AG04449 (cell line): ENCODE measurements around the gene THADA.
"Not testable (repeated sequence)": the region's sequence is repeated elsewhere in the genome, so short reads cannot be mapped to it uniquely, and the experiment has no call there.

ENCODE experiments used
- CTCF ChIA-PET: fragments of 350-600 bp; formaldehyde crosslinking; extraction: SDS; loops from one replicate; lab custom pipeline; 2021; ENCODE audit warnings: antibody characterized with exemption; lab: Yijun Ruan, JAX
- POLR2A ChIA-PET: fragments of 400-600, 350-600 bp; formaldehyde crosslinking; extraction: SDS; loops from one replicate; lab custom pipeline; 2020; ENCODE audit warnings: antibody characterized with exemption, inconsistent platforms; lab: Yijun Ruan, JAX
- DNase-seq: peaks from one replicate; pipeline ENCODE4 v3.0.0-alpha.2; 2010; ENCODE audit warnings: low read depth, low spot score
- H3K4me3 ChIP-seq: 2 replicates; pipeline ENCODE4 v1.5.1; 2011; ENCODE audit warnings: low read depth, mild to moderate bottlenecking, control low read depth, low read length
- TF ChIP-seq, protein P1 (sequence below): IDR thresholded peaks from one replicate; pipeline ENCODE4 v1.5.1; 2011; ENCODE audit warnings: mild to moderate bottlenecking, moderate library complexity, low read length, control low read depth, inconsistent platforms; ENCODE audit not compliant: insufficient read depth; ENCODE audit errors: missing control alignments

Gene THADA

GRCh38 chr2:43298500-43298899, 297.3 kb downstream of the THADA start:
- POLR2A ChIA-PET, result no interaction called here
- no peak overlapping the region for H3K4me3 ChIP-seq
- CTCF ChIA-PET, result no interaction called here
- no peak for DNase-seq
- TF ChIP-seq, protein P1, sequence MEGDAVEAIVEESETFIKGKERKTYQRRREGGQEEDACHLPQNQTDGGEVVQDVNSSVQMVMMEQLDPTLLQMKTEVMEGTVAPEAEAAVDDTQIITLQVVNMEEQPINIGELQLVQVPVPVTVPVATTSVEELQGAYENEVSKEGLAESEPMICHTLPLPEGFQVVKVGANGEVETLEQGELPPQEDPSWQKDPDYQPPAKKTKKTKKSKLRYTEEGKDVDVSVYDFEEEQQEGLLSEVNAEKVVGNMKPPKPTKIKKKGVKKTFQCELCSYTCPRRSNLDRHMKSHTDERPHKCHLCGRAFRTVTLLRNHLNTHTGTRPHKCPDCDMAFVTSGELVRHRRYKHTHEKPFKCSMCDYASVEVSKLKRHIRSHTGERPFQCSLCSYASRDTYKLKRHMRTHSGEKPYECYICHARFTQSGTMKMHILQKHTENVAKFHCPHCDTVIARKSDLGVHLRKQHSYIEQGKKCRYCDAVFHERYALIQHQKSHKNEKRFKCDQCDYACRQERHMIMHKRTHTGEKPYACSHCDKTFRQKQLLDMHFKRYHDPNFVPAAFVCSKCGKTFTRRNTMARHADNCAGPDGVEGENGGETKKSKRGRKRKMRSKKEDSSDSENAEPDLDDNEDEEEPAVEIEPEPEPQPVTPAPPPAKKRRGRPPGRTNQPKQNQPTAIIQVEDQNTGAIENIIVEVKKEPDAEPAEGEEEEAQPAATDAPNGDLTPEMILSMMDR, result no peak

DNA sequence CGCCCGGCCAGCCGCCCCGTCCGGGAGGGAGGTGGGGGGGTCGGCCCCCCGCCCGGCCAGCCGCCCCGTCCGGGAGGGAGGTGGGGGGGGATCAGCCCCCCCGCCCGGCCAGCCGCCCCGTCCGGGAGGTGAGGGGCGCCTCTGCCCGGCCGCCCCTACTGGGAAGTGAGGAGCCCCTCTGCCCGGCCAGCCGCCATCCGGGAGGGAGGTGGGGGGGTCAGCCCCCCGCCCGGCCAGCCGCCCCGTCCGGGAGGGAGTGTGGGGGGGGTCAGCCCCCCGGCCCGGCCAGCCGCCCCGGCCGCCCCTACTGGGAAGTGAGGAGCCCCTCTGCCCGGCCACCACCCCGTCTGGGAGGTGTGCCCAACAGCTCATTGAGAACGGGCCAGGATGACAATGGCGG, 298.1 kb downstream of the THADA start:
- CTCF ChIA-PET, POLR2A ChIA-PET: not testable (repeated sequence)

DNA sequence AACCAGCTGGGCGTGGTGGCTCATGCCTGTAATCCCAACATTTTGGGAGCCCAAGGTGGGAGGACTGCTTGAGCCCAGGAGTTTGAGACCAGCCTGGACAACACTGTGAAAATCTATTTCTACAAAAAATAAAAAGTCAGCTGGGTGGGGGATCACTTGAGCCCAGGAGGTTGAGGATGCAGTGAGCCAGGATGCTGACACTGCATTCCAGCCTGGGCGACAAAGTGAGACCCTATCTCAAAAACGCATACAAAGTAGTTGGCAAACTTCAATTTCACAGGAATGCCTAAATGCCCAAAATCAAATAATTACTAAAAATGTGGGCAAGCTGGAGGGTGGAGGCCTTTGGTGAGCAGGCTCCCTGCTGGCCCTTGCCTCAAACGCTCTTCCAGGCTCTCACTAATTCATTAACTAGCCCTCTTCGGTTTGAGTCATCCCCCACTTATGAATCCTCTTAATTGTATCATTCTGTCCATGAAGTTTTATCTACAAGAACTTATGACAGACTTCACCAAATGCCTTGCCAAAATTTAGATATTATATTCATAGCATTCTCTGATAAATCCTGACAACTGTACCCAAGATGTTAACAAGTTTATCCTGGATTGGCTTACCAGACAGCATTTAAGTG, 300.8 kb downstream of the THADA start:
- CTCF ChIA-PET, result interaction anchor here (0.6 to 1.3 kb wide), 2 partner anchors 12 to 17 kb away, joined by 4 read pairs; no protein-coding TSS in a partner anchor
- no peak overlapping the region for H3K4me3 ChIP-seq
- no peak for DNase-seq
- TF ChIP-seq, protein P1, result no peak
- POLR2A ChIA-PET, result interaction anchor here (0.6 kb wide), 1 partner anchor 169 kb away, joined by 3 read pairs; no protein-coding TSS in a partner anchor

More for the DNA sequence above, 298.1 kb downstream of the THADA start:
- H3K4me3 ChIP-seq, DNase-seq: not testable (repeated sequence)

DNA sequence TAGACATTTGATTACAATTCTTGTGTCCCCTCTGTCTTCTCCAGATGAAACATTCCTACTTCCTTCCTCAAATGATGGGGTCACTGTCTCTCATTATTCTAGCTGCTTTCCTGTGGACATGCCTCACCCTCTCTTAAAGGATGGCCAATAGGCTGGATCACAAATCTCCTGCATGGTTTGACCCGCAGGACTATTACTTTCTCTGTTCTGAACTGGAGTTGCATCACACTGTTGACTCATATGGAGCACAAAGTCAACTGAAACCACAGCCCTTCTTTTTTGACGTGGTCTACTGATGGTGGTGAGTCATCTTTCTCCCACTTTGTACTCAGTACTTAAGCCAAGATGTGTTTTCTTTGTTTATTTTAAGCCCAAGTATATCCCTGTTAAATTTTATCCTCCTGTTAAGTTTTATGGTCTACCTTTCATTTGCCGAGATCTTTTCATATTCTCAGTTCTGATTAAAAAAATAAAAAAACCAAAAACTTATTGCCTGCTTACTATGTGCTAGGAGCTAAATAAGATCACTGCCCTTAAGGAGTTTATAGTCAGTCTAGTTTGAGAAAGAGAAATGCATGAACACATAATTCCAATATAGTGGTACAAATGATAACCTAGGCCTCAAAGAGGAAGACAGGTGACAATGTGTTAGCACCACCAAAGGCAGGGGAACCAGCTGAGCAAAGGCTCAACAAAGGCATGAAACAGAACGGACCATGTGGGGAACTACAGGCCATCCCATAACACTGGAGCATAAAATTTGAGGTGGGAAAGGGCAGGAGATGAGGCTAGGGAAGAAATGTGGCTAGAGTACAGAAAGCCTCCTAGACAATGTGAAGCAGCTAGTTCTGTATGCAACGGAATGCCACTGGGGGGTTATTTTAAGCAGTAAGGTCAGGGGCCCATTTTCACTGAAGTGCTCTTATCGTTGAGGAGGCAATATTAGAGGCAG, 301.8 kb downstream of the THADA start:
- POLR2A ChIA-PET, result interaction anchor here (0.7 kb wide), 2 partner anchors 67 to 99 kb away, joined by 3 read pairs; partner anchors contain the start of gene ZFP36L2
- peak; percentile 90 for DNase-seq
- no peak overlapping the region for H3K4me3 ChIP-seq
- TF ChIP-seq, protein P1, result no peak
- CTCF ChIA-PET, result interaction anchor here (0.5 to 1.3 kb wide), 3 partner anchors 13 to 346 kb away, joined by 3 to 4 read pairs (median 3); no protein-coding TSS in a partner anchor

- CTCF ChIA-PET, result interaction anchor here (0.5 to 0.8 kb wide), 2 partner anchors 21 to 345 kb away, joined by 3 read pairs; no protein-coding TSS in a partner anchor
Measured at GRCh38 chr2:43292851-43293743, 302.7 kb downstream of the THADA start.

More at GRCh38 chr2:43292851-43293743, 302.7 kb downstream of the THADA start:
- TF ChIP-seq, protein P1, result no peak
- POLR2A ChIA-PET, result interaction anchor here (0.7 kb wide), 1 partner anchor 66 kb away, joined by 3 read pairs; the partner anchor contains the start of gene ZFP36L2
- no peak for DNase-seq
- H3K4me3 ChIP-seq, result no peak overlapping the region
